ENCODE results near the gene FYN.

DNA sequence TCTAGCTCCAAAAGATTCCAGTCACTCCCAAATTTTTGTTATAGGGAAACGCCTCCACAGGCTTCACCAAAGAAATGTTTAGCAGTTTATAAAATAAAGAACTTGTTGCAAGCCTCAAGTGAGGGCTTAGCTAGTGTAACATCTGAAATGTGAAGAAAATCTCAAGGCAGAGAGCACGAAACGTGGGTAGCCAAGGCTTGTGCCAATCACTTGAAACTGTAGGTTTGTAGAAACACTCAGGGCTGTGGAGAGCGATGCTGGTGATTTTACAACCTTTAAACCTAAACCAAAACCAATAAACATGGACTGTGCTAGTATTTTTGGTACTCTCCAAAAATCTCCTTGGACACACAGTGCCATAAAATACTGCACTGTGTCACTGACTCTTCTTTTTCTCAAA is 159.4 kb downstream of the FYN start:
- TF ChIP-seq EZH2phosphoT487 (IDR thresholded peaks at IDR 0.05; ENCODE audit: insufficient read depth, low read depth) (no peak), EZH2 (IDR thresholded peaks at IDR 0.05; ENCODE audit: insufficient read depth, poor library complexity, severe bottlenecking) (no peak)
